Muscle of leg (tissue), 11 donors: Measurements from ENCODE around the gene VSTM2B. TPM values are rescaled to one million over a fixed set of nuclear protein-coding genes. Genes with fewer than 3 reads are reported as not detected.

Experiments used
- DNase-seq: peaks from one replicate; pipeline ENCODE4 v3.0.0; 2013
- H3K27ac ChIP-seq: one replicate; pipeline ENCODE4 v1.5.1; 2013; ENCODE audit warnings: mild to moderate bottlenecking, low read length, control low read depth
- H3K27me3 ChIP-seq: one replicate; pipeline ENCODE4 v1.6.1; 2013; ENCODE audit warnings: low read length; ENCODE audit not compliant: control insufficient read depth, insufficient read depth
- H3K36me3 ChIP-seq: one replicate; pipeline ENCODE4 v1.6.1; 2013; ENCODE audit warnings: low read length; ENCODE audit not compliant: control insufficient read depth, insufficient read depth
- H3K4me1 ChIP-seq: one replicate; pipeline ENCODE4 v1.6.1; 2013; ENCODE audit warnings: low read length; ENCODE audit not compliant: control insufficient read depth, insufficient read depth
- H3K4me3 ChIP-seq: one replicate; pipeline ENCODE4 v1.5.1; 2013; ENCODE audit warnings: low read length, control low read depth
- H3K9me3 ChIP-seq: replicated peaks from 2 replicates; pipeline ENCODE4 v1.6.1; 2013; ENCODE audit warnings: low read depth, low read length; ENCODE audit not compliant: control insufficient read depth
- WGBS: methylation state at CpG from one replicate; pipeline ENCODE4 v1.1.5; 2013; ENCODE audit warnings: missing lambda C conversion rate; ENCODE audit not compliant: insufficient coverage; 5-methylcytosine and 5-hydroxymethylcytosine counted together
- polyA plus RNA-seq, 8 donors: library from polyadenylated mRNA; unstranded; fragments of 120-200 nt; gene quantifications; one replicate each; pipeline versions ENCODE4 v1.2.1 to v1.2.3, GENCODE V29; 2013; ENCODE audit warnings: inconsistent platforms in 1 of 8, low replicate concordance in 1 of 8; ENCODE audit not compliant: insufficient read length in 8 of 8, insufficient read depth in 1 of 8
- total RNA-seq: library from RNA; stranded (reverse); fragments of 120-200 nt; gene quantifications from one replicate; pipeline ENCODE4 v1.2.4, GENCODE V29; 2013

The VSTM2B gene
- total and polyA plus RNA-seq, 9 donors, result 0.09 to 0.28 (median 0.15) TPM; not detected in 3

DNA sequence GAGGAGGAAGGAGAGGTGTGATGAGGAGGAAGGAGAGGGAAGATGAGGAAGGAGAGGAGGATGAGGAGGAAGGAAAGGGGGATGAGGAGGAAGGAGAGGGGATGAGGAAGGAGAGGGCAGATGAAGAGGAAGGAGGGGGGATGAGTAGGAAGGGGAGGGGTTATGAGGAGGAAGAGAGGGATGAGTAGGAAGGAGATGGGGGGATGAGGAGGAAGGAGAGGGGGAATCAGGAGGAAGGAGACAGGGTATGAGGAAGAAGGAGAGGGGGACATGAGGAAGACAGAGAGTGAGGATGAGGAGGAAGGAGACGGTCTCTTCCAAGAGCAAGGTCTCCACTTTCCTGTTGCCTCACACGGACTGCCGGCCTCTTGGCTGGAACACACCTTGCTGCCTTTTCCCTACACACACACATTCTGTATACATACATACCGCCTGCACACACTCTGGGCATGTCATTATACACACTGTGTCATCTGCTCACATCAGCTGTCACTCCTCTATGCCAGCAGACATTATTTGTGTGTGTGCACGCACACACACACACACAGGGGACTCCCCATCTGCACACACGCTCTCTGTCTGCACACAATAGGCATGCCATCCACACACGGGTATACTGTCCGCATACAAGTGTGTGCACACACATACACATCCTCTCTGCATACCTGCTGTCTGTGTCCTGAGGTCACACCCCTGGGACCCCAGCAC lies 11.1 kb upstream of the VSTM2B start:
- no peaks in the 10 kb centered on the region for H3K36me3 ChIP-seq
- no peak overlapping the region for H3K4me3 ChIP-seq
- WGBS, result 63% methylated on average over 3 of the region's 8 CpGs
- no peak for DNase-seq
- H3K27ac ChIP-seq, result no peak overlapping the region
- H3K9me3 ChIP-seq, result no peaks in the 10 kb centered on the region
- no peaks in the 10 kb centered on the region for H3K4me1 ChIP-seq
- H3K27me3 ChIP-seq, result peaks cover 5% of the 10 kb centered on the region

DNA sequence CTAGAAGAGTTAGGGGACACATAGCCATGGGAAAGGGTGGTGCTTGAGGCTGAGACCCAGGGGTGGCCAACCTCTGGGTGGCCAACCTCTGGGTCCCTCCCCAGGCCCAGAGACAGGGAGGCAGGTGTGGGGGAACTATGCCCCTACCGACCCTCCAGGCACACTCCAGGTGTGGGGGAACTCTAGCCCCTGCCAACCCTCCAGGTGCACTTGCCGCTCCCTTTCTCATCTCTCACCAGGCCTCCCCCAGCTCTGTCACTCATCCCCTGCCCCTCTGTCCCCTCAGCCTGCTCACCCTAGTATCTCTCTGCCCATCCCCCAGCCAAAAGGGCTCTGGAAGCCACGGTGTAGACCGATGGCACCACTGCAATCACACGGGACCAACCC lies 10.6 kb upstream of the VSTM2B start:
- no peak overlapping the region for H3K4me3 ChIP-seq
- no peaks in the 10 kb centered on the region for H3K9me3 ChIP-seq
- 49% methylated on average over 4 of the region's 5 CpGs for WGBS
- no peak overlapping the region for H3K27ac ChIP-seq
- no peaks in the 10 kb centered on the region for H3K4me1 ChIP-seq
- H3K36me3 ChIP-seq, result no peaks in the 10 kb centered on the region
- H3K27me3 ChIP-seq, result peaks cover 8% of the 10 kb centered on the region
- no peak for DNase-seq

GRCh38 chr19:29515706-29516357 lies 10.0 kb upstream of the VSTM2B start:
- H3K27ac ChIP-seq, result no peak overlapping the region
- DNase-seq, result no peak
- 49% methylated on average over 5 of the region's 19 CpGs for WGBS
- H3K9me3 ChIP-seq, result no peaks in the 10 kb centered on the region
- H3K4me3 ChIP-seq, result no peak overlapping the region
- no peaks in the 10 kb centered on the region for H3K4me1 ChIP-seq
- H3K36me3 ChIP-seq, result no peaks in the 10 kb centered on the region
- H3K27me3 ChIP-seq, result peaks cover 11% of the 10 kb centered on the region

GRCh38 chr19:29516358-29516725 lies 9.5 kb upstream of the VSTM2B start:
- no peaks in the 10 kb centered on the region for H3K9me3 ChIP-seq
- no peak overlapping the region for H3K27ac ChIP-seq
- 81% methylated on average over 5 of the region's 9 CpGs for WGBS
- H3K4me3 ChIP-seq, result no peak overlapping the region
- no peaks in the 10 kb centered on the region for H3K4me1 ChIP-seq
- no peak for DNase-seq
- H3K27me3 ChIP-seq, result peaks cover 14% of the 10 kb centered on the region
- H3K36me3 ChIP-seq, result no peaks in the 10 kb centered on the region

- H3K27me3 ChIP-seq, result peaks cover 19% of the 10 kb centered on the region
- no peaks in the 10 kb centered on the region for H3K36me3 ChIP-seq
- H3K4me1 ChIP-seq, result no peaks in the 10 kb centered on the region
- H3K4me3 ChIP-seq, result no peak overlapping the region
- DNase-seq, result no peak
- WGBS, result 61% methylated on average over 9 of the region's 9 CpGs
- no peak overlapping the region for H3K27ac ChIP-seq
- H3K9me3 ChIP-seq, result no peaks in the 10 kb centered on the region
These were observed 8.9 kb upstream of the VSTM2B start for GRCh38 chr19:29516821-29517395.

- Histone ChIP-seq H3K4me1 (no peaks in the 10 kb centered on the region), H3K4me3 (no peak overlapping the region), H3K27me3 (peaks cover 23% of the 10 kb centered on the region), H3K9me3 (no peaks in the 10 kb centered on the region), H3K27ac (no peak overlapping the region), H3K36me3 (no peaks in the 10 kb centered on the region)
- DNase-seq, result no peak
- whole genome bisulfite sequencing, result 77% methylated on average over 3 of the region's 4 CpGs
These were observed 8.4 kb upstream of the VSTM2B start for GRCh38 chr19:29517412-29517811.

DNA sequence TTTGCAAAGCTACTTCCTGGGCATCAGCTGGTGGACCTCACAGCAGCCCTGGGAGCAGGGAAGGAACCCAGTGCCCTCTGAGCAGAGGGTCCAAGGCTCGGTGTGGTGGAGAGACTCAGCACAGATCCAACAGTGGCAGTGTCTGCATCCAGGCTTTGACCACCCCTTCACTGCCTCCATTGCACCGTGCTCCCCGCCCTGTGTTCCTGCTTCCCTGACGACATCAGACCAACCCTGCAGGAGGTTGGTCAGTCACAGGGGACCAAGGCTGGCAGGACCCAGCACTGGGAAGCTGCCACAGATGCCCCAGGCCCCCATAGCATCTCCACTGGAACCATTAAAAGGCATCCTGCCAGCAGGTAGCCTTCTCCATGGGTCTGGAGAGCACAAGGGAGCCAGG lies 7.8 kb upstream of the VSTM2B start:
- no peaks in the 10 kb centered on the region for H3K4me1 ChIP-seq
- H3K36me3 ChIP-seq, result no peaks in the 10 kb centered on the region
- no peaks in the 10 kb centered on the region for H3K9me3 ChIP-seq
- H3K27me3 ChIP-seq, result peaks cover 27% of the 10 kb centered on the region
- H3K4me3 ChIP-seq, result no peak overlapping the region
- DNase-seq, result no peak
- WGBS, result 69% methylated on average over 3 of the region's 4 CpGs
- no peak overlapping the region for H3K27ac ChIP-seq

DNA sequence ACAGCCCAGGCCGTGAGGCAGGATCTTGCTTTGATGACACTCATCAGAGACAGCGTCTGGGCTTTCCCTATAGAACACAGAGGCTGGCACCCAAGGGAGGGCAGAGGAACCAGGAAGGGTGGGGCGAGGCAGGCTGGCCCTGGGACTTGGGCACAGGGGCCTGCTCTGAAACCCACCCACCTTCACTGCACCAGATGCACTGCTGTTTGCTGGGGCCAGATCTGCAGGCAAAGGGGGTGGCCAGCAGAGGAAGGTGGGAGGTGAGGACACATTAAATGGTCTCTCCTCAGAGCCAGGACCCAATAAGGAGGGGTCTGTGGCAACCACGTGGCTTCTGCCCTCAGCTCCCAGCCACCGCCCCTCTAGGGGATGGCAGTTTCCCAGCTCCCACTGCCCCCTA lies 6.6 kb upstream of the VSTM2B start:
- Histone ChIP-seq H3K4me1 (no peaks in the 10 kb centered on the region), H3K27ac (no peak overlapping the region), H3K9me3 (no peaks in the 10 kb centered on the region), H3K36me3 (no peaks in the 10 kb centered on the region), H3K4me3 (no peak overlapping the region), H3K27me3 (peaks cover 39% of the 10 kb centered on the region)
- 67% methylated on average over 3 of the region's 5 CpGs for WGBS
- DNase-seq, result no peak

DNA sequence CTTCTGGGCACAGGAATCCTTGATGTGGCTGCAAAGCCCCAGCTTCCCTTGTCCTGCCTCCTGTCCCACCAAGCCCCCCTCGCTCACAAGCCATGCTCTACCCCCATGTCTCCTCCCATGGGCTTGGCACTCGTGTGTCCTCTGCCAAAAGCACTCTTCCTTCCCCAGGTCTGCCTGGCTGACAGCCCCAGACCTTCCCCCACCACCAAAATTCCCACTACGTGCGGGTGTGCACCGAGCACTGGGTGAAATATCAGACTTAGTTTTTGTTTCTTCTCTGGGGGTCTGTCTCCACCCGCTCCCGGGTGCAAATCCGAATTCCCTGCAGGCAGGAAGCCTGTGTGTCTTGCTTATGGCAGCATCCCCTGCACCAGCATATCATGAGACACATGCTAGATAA lies 5.9 kb upstream of the VSTM2B start:
- Histone ChIP-seq H3K27me3 (peaks cover 47% of the 10 kb centered on the region), H3K27ac (no peak overlapping the region), H3K4me3 (no peak overlapping the region), H3K4me1 (no peaks in the 10 kb centered on the region), H3K9me3 (no peaks in the 10 kb centered on the region), H3K36me3 (no peaks in the 10 kb centered on the region)
- WGBS, result 55% methylated on average over 5 of the region's 8 CpGs
- DNase-seq, result no peak

DNA sequence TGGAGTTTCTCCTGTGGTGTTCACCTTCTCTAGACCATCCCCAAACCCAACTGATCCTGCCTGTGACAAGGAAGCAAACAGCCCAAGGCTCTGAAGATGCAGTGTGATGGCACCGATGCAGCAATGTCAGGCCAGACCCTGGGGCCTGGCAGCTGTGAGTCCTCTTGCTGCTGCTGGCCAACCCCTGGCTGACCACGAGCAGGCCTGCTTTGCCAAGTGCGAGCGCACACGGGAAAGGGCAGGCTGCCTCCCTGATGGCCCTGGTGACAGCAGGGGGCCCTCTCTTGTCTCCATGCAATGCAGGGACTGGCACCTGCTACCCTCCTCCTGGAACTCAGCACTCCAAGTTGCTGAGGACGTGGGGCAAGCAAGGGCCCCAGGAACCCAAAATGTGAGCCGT lies 5.4 kb upstream of the VSTM2B start:
- H3K4me1 ChIP-seq, result peaks cover 1% of the 10 kb centered on the region
- no peak overlapping the region for H3K4me3 ChIP-seq
- 55% methylated on average over 6 of the region's 7 CpGs for WGBS
- no peaks in the 10 kb centered on the region for H3K36me3 ChIP-seq
- H3K27ac ChIP-seq, result no peak overlapping the region
- no peak for DNase-seq
- no peaks in the 10 kb centered on the region for H3K9me3 ChIP-seq
- H3K27me3 ChIP-seq, result peaks cover 51% of the 10 kb centered on the region
